ENCODE results near the gene CEP72. TPM values are rescaled to one million over a fixed set of nuclear protein-coding genes. Genes with fewer than 3 reads are reported as not detected.

Gene CEP72
- total RNA-seq, 2 donors from 2014 or later = 35.6 to 36.5 TPM

GRCh38 chr5:606526-607399, 5.4 kb upstream of the CEP72 start:
- Mint-ChIP-seq H3K27me3 (ENCODE audit: insufficient read depth) (peaks cover 2% of the 10 kb centered on the region), H3K4me3 (no peak overlapping the region), H3K36me3 (ENCODE audit: low read depth) (no peaks in the 10 kb centered on the region), H3K9me3 (no peaks in the 10 kb centered on the region), H3K4me1 (no peaks in the 10 kb centered on the region), H3K27ac (no peak overlapping the region)
- no peak overlapping the region for H3K27ac ChIP-seq (ENCODE audit: low read depth, low read length)
- no peak for TF ChIP-seq CTCF (conservative IDR thresholded peaks at IDR 0.05)
- H3K4me3 ChIP-seq (ENCODE audit: low read length) = no peak overlapping the region
- no peaks in the 10 kb centered on the region for H3K9me3 ChIP-seq (ENCODE audit: control insufficient read depth, low read length)
- H3K36me3 ChIP-seq (ENCODE audit: control insufficient read depth, insufficient read depth, low read length) = no peaks in the 10 kb centered on the region
- no peak overlapping the region for H3K9ac ChIP-seq (ENCODE audit: extremely low read depth, low read length, poor library complexity, severe bottlenecking)
- WGBS, 2 experiments (ENCODE audit: insufficient coverage in 1 of 2, insufficient read length in 1 of 2) = 92 to 94% methylated on average over 13 to 21 of the region's 21 CpGs
- H3K27me3 ChIP-seq (ENCODE audit: control insufficient read depth, insufficient read depth, low read length, poor library complexity, severe bottlenecking) = no peaks in the 10 kb centered on the region
- peaks cover 3% of the 10 kb centered on the region for H3K4me1 ChIP-seq (ENCODE audit: control insufficient read depth, insufficient read depth, low read length)
- DNase-seq = no peak

GRCh38 chr5:607541-608428, 4.4 kb upstream of the CEP72 start:
- peaks cover 2% of the 10 kb centered on the region for H3K9me3 Mint-ChIP-seq
- H3K27ac Mint-ChIP-seq = no peak overlapping the region
- H3K4me3 ChIP-seq (ENCODE audit: low read length) = no peak overlapping the region
- no peak overlapping the region for H3K4me3 Mint-ChIP-seq
- peaks cover 3% of the 10 kb centered on the region for H3K4me1 ChIP-seq (ENCODE audit: control insufficient read depth, insufficient read depth, low read length)
- H3K27me3 ChIP-seq (ENCODE audit: control insufficient read depth, insufficient read depth, low read length, poor library complexity, severe bottlenecking) = no peaks in the 10 kb centered on the region
- peaks cover 2% of the 10 kb centered on the region for H3K27me3 Mint-ChIP-seq (ENCODE audit: insufficient read depth)
- H3K36me3 ChIP-seq (ENCODE audit: control insufficient read depth, insufficient read depth, low read length) = no peaks in the 10 kb centered on the region
- no peak overlapping the region for H3K27ac ChIP-seq (ENCODE audit: low read depth, low read length)
- no peak overlapping the region for H3K9ac ChIP-seq (ENCODE audit: extremely low read depth, low read length, poor library complexity, severe bottlenecking)
- H3K9me3 ChIP-seq (ENCODE audit: control insufficient read depth, low read length) = no peaks in the 10 kb centered on the region
- DNase-seq = no peak
- peaks cover 2% of the 10 kb centered on the region for H3K4me1 Mint-ChIP-seq
- 91 to 98% methylated on average over 23 to 37 of the region's 37 CpGs for WGBS, 2 experiments (ENCODE audit: insufficient coverage in 1 of 2, insufficient read length in 1 of 2)
- no peak for TF ChIP-seq CTCF (conservative IDR thresholded peaks at IDR 0.05)
- peaks cover under 1% of the 10 kb centered on the region for H3K36me3 Mint-ChIP-seq (ENCODE audit: low read depth)

GRCh38 chr5:608429-609370, 3.4 kb upstream of the CEP72 start:
- no peak overlapping the region for H3K9ac ChIP-seq (ENCODE audit: extremely low read depth, low read length, poor library complexity, severe bottlenecking)
- peaks cover 2% of the 10 kb centered on the region for H3K27me3 Mint-ChIP-seq (ENCODE audit: insufficient read depth)
- H3K4me1 ChIP-seq (ENCODE audit: control insufficient read depth, insufficient read depth, low read length) = peaks cover 3% of the 10 kb centered on the region
- no peak for TF ChIP-seq CTCF (conservative IDR thresholded peaks at IDR 0.05)
- H3K27ac ChIP-seq (ENCODE audit: low read depth, low read length) = no peak overlapping the region
- 89 to 94% methylated on average over 9 to 28 of the region's 31 CpGs for WGBS, 2 experiments (ENCODE audit: insufficient coverage in 1 of 2, insufficient read length in 1 of 2)
- no peaks in the 10 kb centered on the region for H3K36me3 ChIP-seq (ENCODE audit: control insufficient read depth, insufficient read depth, low read length)
- H3K27me3 ChIP-seq (ENCODE audit: control insufficient read depth, insufficient read depth, low read length, poor library complexity, severe bottlenecking) = no peaks in the 10 kb centered on the region
- no peaks in the 10 kb centered on the region for H3K9me3 ChIP-seq (ENCODE audit: control insufficient read depth, low read length)
- no peak for DNase-seq
- no peak overlapping the region for H3K4me3 ChIP-seq (ENCODE audit: low read length)
- H3K27ac Mint-ChIP-seq = no peak overlapping the region
- H3K4me1 Mint-ChIP-seq = peaks cover 6% of the 10 kb centered on the region
- H3K36me3 Mint-ChIP-seq (ENCODE audit: low read depth) = peaks cover 4% of the 10 kb centered on the region
- peaks cover 6% of the 10 kb centered on the region for H3K9me3 Mint-ChIP-seq
- H3K4me3 Mint-ChIP-seq = no peak overlapping the region

All from endodermal cell (in vitro differentiated cells).